ENCODE measurements around the gene OXTR.

Gene OXTR

DNA sequence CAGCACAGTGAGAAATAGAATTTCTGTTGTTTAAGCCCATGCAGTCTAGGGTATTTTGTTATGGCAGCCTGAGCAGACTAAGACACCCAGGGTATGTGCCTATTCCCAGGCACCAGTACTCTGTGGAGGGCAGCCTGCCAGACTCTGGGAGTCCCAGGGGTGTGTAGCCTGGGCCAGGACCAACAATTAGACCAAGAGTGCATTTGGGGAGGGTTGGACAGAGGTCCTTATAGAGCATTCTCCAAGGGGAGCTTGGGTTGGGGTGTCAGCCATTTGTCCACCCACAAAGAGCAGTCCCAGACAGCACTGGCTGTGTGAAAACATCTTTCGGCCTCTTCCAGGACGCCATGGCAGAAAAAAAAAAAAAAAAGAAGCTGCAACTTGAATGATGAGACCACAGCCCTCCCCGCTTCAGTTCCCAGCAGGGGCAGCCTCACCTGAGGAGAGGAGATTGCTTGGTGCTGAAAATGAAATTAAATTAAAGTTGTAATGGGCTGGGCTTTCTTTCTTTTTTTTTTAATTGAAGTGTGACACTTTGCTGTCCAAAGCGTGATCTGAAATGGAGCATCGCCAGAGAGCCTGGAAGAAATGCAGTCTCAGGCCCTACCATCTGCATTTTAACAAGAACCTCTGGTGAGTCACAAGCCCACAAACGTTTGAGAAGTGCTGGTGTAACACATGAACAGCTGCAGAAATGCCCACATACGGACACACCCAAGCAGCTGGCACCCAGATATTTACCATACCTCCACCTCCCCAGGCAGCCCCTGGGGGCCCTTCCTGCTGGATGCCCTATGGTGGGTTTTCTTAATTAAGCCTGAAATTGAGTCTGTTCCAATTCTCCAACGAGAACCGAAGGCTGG is 57.1 kb downstream of the OXTR start:
- peak; percentile 7 for DNase-seq (ENCODE audit: low spot score)

- no peak for DNase-seq (ENCODE audit: low spot score)
These were observed 59.5 kb downstream of the OXTR start for GRCh38 chr3:8709801-8710507.

DNA sequence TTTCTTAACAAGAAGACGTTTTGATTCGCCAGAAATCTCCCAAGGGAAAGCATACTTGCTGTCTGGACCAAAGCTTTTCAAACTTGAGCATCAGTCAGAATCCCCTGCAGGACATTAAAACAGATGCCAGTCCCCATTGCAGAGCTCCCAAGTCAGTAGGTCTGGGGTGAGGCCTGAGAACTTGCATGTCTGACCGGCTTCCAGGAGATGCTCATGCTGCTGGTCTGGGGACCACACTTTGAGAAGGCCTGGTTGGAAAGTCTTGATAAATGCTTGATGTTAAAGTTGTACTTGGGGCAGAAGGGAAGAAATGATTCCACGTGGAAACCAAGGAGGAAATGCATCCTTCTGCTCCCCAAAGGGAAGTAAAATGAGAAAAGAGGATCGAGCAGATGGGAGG is 60.1 kb downstream of the OXTR start:
- no peak for DNase-seq (ENCODE audit: low spot score)

- DNase-seq (ENCODE audit: low spot score), result no peak
These were observed 63.8 kb downstream of the OXTR start for GRCh38 chr3:8705575-8705974.

DNA sequence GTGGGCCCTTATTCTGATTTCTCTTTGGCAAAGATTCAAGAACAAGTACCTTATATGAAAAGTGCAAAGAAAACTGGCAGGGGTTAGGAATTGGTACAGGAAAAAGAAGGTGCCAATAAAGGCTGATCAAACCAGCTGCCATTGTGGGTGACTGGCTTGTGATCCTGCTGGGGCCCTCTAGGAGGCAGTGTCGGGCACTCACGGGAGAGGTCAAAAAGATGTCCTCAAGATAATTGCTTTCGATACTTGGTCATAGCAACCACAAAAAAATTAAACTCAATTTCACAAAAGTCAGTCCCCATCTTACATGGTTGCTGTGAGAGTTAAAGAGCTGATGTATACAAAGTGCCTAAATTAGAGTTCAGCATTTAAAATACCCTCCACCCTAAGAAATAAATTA is 66.9 kb downstream of the OXTR start:
- no peak for DNase-seq (ENCODE audit: low spot score)

Measured in CD4-positive, alpha-beta T cell treated with Interleukin-15 for 4 hours (primary cell).